ENCODE results near the gene SUGT1. TPM values are rescaled to one million over a fixed set of nuclear protein-coding genes. Genes with fewer than 3 reads are reported as not detected.
A peak's percentile ranks its signal among the peaks of the same experiment; 100 is the strongest.

Gene SUGT1
- total and polyA plus RNA-seq, 2 of the 13 experiments (the other 11 are each of a cell fraction or from before 2014, with no cell fraction given) = 23.1 to 71.2 TPM

- TF ChIP-seq FOXO4 (CRISPR knock-in tag; conservative IDR thresholded peaks at IDR 0.05) (no peak), ERF (CRISPR knock-in tag; IDR thresholded peaks at IDR 0.05) (peak; percentile 39), PCBP1 (IDR thresholded peaks at IDR 0.05; ENCODE audit: borderline replicate concordance, low read depth, low read length) (0 out of 2 replicates have a peak, but pooled peaks have one; percentile 35), SOX13 (IDR thresholded peaks at IDR 0.05) (no peak), SOX13 (CRISPR knock-in tag; conservative IDR thresholded peaks at IDR 0.05 in 1 of 2, IDR thresholded peaks at IDR 0.05 in 1 of 2) (peak in 1 of 2 experiments; percentile 68; a peak in 2 of 4 replicates), JUN (CRISPR knock-in tag; IDR thresholded peaks at IDR 0.05) (no peak), TFDP1 (CRISPR knock-in tag; IDR thresholded peaks at IDR 0.05; ENCODE audit: borderline replicate concordance) (peak; percentile 77; the same call in 1 of the 2 replicates), ZNF564 (CRISPR knock-in tag; IDR thresholded peaks at IDR 0.05) (0 out of 2 replicates have a peak, but pooled peaks have one; percentile 28), ZNF383 (CRISPR knock-in tag; IDR thresholded peaks at IDR 0.05; ENCODE audit: borderline replicate concordance) (0 out of 2 replicates have a peak, but pooled peaks have one; percentile 53), HDAC2 (CRISPR knock-in tag; IDR thresholded peaks at IDR 0.05) (peak; percentile 67; the same call in 1 of the 2 replicates), ZNF468 (CRISPR knock-in tag; IDR thresholded peaks at IDR 0.05) (0 out of 2 replicates have a peak, but pooled peaks have one; percentile 31), POLR2A (IDR thresholded peaks at IDR 0.05; ENCODE audit: insufficient read depth in 1 of 2, low read depth in 2 of 2, low read length in 2 of 2) (peak; percentile 91 to 93), KAT8 (CRISPR knock-in tag; IDR thresholded peaks at IDR 0.05) (peak; percentile 93), ELF4 (CRISPR knock-in tag; IDR thresholded peaks at IDR 0.05; ENCODE audit: borderline replicate concordance) (peak; percentile 84), BRD4 (CRISPR knock-in tag; IDR thresholded peaks at IDR 0.05) (peak; percentile 48; the same call in 1 of the 2 replicates), ZNF652 (CRISPR knock-in tag; IDR thresholded peaks at IDR 0.05; ENCODE audit: borderline replicate concordance, low read depth) (peak; percentile 73), ZBED4 (CRISPR knock-in tag; IDR thresholded peaks at IDR 0.05; ENCODE audit: borderline replicate concordance) (peak; percentile 67; the same call in 1 of the 2 replicates), REPIN1 (CRISPR knock-in tag; IDR thresholded peaks at IDR 0.05; ENCODE audit: borderline replicate concordance, low read depth) (peak; percentile 76), MAFK (conservative IDR thresholded peaks at IDR 0.05 in 1 of 2, IDR thresholded peaks at IDR 0.05 in 1 of 2; ENCODE audit: low read length in 2 of 2) (no peak), ZSCAN20 (CRISPR knock-in tag; IDR thresholded peaks at IDR 0.05; ENCODE audit: borderline replicate concordance) (no peak), NR2F6 (IDR thresholded peaks at IDR 0.05) (peak; percentile 39), NR2F6 (CRISPR knock-in tag; IDR thresholded peaks at IDR 0.05) (peak; percentile 57; the same call in 1 of the 2 replicates), KDM4B (CRISPR knock-in tag; IDR thresholded peaks at IDR 0.05) (0 out of 2 replicates have a peak, but pooled peaks have one; percentile 57), GTF2F1 (IDR thresholded peaks at IDR 0.05; ENCODE audit: low read length) (0 out of 2 replicates have a peak, but pooled peaks have one; percentile 41), ZNF30 (CRISPR knock-in tag; IDR thresholded peaks at IDR 0.05) (no peak)
Measured at GRCh38 chr13:52652196-52652979, at the start of gene SUGT1 (continued).
